Epithelial cell of prostate (primary cell): ENCODE data around the gene EPB41L2.

ENCODE experiments used
- DNase-seq: peaks from one replicate; pipeline ENCODE4 v3.0.0-alpha.2; 2011; ENCODE audit warnings: low read depth, low spot score
- H3K27ac ChIP-seq: fragments of 450-650 bp; 2 replicates; pipeline ENCODE4 v1.5.1; 2017; ENCODE audit warnings: mild to moderate bottlenecking

Gene EPB41L2

DNA sequence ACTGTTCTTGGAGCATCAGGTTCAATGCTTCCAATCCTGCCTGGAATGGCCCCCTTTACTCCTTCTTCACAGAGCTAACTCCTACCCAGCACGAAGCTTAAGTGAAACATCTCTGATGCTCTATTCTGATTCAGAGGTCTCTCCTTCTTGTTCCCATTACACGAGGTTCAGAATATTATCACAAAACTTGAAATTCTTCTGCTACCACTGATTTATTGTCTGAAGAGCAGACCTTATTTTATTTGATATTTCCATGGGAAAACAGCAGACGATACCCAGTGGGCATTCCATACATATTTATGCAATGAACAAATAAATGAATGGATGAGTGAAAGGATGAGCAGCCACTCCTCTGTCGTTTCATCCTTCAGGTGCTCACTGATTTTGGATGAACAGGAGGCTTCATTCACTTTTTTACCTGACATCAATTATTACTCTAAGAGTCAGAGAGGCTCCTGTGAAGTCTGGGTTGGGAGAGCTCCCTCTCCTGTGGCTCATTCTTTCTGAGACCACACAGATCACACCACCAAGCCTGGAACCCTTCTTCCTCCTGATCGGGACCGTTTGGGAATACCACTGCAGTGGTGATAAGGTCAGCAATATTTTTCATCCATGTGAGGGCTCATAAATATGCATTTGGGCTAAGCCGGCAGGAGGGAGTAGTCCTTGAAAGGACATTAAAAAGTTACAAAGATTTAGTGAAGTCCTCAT lies 210.0 kb downstream of the EPB41L2 start:
- DNase-seq, result no peak
- no peak overlapping the region for H3K27ac ChIP-seq

DNA sequence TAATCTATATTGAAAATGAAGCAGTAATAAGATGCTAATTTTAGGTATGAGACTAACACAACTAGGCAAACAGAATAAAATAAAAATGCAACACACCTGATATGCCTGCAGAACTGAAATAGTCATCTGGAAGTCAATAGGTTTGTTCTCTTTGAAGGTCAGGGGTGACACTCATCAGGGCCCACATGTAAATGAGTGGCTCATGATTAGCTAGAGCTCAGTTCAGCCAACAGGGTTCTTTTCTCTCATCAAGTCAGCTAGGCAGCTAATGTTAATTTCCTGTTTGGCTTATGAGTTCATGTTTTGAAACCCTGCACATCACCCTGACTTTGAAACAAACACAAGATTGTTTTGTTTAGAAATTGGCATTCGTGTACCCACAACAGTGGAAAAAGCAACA lies 212.0 kb downstream of the EPB41L2 start:
- H3K27ac ChIP-seq, result no peak overlapping the region
- no peak for DNase-seq

DNA sequence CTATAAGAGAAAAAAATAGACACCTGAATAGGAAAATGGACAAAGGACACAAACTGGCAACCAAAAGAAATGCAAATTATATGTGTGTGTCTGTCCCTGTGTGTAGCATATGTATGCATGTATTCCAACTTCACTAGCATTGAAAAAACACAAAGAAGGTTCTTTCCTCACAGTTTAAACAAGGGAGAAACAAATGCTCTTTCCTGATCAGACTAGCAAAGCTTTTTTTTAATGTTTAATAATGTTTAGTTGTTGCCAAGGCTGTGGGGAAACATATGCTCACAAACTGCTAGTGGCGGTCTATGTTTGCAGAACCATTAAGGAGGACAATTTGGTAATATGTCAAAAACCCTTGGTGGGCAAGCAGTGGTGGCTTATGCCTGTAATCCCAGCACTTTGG lies 213.5 kb downstream of the EPB41L2 start:
- no peak for DNase-seq
- H3K27ac ChIP-seq, result no peak overlapping the region

DNA sequence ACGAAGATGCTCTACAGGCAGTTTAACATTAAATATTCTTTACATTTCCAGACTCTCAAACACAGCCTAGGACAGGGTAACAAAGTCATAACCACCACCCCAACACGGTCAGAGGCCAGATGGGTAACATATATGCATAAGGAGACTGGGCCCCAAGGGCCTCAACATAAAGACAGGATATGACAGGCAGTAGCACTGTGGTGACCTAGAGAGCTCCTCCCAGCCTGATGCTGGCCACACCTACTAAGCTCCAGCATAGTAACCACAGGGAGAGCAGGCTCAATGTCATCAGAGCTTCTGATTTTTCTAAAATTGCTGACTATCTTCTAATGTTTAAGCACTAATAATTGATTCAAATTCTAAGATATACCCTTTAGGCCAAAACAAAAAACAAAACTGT lies 214.1 kb downstream of the EPB41L2 start:
- no peak overlapping the region for H3K27ac ChIP-seq
- no peak for DNase-seq

DNA sequence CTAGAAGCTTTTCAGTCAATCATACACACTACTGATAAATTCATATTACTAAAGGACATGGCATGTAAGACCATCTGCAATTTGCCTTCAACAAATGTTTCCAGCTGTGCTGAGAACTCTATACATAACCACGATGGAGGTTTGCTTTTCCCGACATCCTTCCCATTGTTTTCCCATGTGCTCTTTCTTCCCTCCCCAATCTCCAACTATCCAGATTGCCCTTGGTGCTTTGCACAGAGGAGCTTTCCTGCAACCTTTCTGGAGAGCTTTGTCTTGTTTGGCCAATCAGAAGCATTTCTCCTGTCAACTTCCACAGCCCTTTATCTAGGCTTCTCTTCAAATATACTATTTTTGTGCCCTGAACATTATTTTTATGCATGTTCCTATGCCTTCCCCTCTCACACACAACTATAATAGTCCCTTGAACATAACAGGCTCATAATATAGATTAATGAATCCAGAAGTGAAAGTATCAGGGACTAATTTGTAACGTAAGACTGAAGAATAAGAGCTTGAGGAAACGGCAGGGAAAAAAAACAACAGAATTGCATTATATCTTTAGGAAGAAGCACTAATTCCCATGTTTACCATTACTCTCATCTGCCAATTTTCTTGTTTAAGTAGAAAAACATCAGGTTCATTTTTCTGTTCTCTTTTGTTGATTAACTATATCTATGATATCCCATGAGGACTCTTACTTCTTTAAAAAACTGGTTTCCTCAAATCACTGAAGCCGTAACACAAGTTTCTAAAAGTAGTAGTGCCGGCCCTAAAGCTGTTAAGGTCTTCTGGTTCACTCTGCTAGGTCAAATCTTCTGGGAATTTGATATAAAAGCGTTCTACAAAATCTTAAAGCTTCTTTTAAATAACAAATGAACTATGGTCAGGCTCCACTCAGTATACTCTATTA lies 215.8 kb downstream of the EPB41L2 start:
- no peak overlapping the region for H3K27ac ChIP-seq
- no peak for DNase-seq

DNA sequence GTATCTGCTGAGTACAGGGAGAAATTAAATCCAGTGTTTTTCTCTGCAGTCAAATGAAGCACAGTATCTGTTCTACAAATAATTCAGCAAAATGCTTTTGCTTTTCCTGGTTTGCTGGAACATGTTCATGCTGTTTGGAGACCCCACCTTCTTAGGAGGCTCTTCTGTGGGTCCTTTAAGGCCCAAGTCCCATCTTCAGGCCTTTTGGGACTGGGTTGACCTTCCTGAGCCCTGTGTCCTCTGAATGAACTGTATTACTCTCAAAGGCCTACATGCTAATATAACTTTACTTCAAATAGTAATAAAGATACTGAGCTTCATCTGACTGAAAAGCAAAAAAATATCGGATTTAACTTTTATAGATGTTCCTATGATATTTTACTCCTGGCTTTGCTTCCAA lies 216.5 kb downstream of the EPB41L2 start:
- no peak overlapping the region for H3K27ac ChIP-seq
- DNase-seq, result no peak

DNA sequence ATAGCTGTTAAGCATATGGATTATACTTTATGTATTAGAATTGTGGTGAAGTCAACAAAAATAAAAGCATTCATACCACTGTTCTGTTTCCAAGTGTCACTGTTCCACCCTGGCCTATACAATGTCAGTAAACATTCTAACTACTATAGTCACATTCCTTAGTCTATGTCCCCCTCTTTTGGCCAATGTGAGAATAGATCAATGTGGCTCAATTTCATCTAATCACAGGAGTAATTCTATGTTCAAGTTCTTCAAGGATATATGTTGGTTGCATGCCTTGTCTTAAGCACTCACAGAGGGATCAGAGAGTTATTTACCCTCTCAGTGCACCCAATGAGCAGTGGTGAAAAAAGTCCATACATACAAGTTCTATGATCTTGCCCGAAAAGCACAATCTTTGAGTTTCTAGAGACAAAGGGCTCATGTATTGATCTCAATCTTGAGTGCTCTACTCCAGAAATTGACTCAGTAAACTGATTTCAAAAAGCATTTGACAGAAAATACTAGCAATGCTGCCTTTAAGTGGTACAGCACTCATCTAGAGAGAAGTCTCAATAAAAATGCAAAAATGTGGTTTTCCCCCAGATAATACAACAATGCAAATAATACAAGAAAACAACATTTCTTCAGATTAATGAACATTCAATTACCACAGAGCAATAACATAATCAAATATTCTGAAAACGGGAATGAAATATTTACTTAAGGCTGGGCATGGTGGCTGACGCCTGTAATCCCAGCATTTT lies 219.3 kb downstream of the EPB41L2 start:
- DNase-seq, result no peak
- H3K27ac ChIP-seq, result no peak overlapping the region

DNA sequence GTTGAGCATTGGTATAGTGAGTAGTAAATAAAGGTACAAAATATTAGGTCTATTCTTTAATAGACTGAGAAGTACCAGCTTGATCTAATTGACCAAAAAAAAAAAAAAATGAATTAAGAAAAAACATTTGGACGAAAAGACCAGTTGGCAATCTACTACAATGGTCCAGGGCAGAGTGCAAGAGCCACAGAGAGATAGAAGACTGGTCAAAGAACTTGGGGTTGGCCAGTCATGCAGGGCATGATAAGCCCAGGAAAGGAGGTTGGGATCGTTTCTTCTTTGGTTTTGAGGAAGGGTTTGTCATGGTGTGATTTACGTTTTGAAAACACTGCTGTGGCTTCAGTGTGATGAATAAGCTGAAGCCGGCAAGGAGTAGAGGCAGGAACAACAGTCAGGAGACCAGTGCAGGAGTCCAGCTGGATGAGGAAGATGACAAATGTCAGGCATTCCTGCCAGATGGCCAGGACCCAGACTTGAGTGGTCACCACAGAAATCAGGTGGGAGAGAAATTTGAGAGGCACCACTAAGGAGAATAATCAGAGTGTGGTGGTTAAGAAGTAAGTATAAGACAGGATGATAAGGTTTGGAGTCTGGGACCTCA lies 221.8 kb downstream of the EPB41L2 start:
- DNase-seq, result no peak

DNA sequence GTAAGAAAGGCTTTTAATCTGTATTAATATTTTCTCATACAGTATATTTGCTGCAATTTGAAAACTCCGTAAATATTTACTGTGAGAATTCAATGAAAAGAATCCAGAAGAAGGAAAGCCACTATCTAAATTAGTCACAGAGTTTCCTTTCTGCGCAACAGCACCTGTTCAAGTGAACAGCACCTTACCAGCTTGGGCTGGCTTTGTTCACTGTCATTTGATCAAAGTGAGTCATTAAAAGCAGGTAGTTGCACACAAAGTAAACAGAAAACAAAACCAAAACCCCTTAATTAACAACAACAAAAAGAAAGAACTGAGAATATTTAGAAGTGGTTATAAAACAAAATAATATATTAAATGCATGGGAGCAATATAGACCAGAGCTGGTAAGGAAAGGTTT lies 223.0 kb downstream of the EPB41L2 start:
- peak; percentile 5 for DNase-seq
- H3K27ac ChIP-seq, result no peak overlapping the region

More for the DNA sequence above, 221.8 kb downstream of the EPB41L2 start:
- no peak overlapping the region for H3K27ac ChIP-seq

DNA sequence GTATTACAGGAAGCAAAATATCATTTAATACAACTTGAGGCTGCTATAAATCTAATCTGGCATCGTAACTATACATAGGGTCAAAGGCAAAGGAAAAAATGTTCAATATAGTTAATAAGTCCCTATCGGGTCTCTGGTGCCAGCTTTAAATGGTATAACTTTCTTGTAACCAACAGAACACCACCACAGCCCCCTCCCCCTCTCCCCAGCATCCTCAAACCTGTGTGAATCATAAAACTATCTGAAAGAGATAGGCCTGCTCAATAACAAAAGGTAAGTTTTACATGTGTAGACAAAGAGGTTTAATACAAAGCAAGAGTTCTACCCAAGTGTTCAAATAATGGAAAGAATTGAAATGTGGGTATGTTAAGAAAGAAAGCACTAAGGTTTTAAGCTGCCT lies 223.7 kb downstream of the EPB41L2 start:
- H3K27ac ChIP-seq, result no peak overlapping the region
- DNase-seq, result no peak

DNA sequence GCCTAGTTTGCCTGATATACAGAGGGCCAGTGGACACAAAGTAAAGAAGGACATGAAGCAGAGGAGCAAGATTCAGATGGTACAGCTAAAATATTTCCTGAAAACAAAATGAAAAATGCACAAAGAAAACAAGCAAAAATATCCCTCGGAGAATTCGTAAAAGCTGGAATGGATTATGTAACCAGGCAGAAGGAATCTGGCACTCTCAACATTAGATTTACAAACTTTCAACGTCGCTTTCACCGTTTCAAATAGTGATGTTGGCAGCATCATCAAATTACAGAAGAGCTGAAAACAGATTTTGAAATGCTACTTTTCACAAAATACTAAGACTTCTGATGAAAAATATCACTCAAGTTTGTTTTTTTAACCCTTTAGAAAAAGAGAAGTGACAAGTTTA lies 224.1 kb downstream of the EPB41L2 start:
- no peak for DNase-seq
- no peak overlapping the region for H3K27ac ChIP-seq

DNA sequence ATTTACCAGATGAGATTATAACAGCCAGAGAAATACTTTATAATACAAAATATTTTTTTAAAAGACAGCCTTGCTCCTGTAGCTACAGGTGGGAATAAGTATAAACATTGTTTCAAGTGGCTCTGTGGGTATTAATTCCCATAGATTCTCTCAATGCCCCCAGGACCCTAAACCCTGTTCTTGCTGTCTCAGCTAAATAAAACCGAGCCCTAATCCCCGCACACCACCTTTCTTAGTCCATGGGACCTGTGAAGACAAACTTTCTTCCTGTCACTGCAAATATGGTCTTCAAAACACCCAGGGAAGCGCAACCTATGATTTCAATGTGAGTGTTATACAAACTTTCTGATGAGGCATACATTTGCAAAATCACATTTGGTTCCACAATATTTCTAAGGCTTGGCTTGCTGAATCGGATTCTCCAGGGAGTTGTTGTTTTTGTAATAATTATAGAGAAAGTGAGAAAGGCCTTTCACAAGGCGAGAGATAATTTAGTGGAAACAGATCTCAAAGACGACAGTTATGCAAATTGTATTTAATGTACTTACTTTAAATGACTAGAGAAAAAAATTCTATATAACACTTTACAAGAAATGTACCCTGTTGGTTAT lies 224.7 kb downstream of the EPB41L2 start:
- no peak overlapping the region for H3K27ac ChIP-seq
- DNase-seq, result no peak

DNA sequence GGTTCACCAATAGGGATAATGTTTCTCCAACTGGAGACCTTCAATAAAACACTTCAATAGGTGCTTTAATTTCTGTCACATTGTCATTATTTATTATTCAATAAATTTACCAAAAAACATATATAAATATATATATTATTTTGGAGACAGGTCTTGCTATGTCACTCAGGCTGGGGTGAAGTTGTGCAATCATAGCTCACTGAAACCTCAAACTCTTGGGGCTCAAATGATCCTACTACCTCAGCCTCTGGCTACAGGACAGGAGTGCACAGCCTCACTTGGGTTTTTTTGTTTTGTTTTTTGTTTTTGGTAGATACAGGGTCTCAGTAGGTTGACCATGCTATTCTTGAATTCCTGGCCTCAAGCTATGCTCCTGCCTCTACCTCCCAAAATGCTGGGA lies 226.0 kb downstream of the EPB41L2 start:
- DNase-seq, result no peak

DNA sequence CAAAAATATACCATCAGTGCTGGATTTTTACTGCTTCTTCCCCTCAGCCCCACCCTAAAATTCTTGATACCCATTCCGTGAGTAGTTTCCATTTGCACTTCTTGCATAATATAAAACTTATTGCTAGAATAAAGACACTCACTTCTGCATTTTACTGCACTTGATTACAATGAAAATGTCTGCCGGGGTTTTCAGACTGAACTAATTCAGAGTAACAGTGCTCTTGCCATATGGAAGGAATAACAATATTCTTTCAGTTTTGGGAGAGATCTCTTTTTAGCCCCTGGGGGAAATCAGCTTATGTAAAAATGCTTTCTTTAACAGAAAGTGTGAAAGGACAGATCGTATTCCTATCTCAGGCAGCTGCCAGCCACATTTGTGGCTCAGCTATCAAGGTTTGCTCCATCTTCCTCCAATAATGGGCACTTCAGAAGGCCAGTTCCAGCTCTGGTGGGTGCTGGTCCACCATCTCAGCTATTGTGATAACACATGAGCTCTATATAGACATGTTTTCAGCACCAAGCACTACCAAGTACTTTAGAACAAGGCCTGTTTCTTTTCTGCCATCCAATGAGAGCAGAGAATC lies 226.9 kb downstream of the EPB41L2 start:
- no peak overlapping the region for H3K27ac ChIP-seq
- DNase-seq, result no peak

More for the DNA sequence above, 226.0 kb downstream of the EPB41L2 start:
- no peak overlapping the region for H3K27ac ChIP-seq

DNA sequence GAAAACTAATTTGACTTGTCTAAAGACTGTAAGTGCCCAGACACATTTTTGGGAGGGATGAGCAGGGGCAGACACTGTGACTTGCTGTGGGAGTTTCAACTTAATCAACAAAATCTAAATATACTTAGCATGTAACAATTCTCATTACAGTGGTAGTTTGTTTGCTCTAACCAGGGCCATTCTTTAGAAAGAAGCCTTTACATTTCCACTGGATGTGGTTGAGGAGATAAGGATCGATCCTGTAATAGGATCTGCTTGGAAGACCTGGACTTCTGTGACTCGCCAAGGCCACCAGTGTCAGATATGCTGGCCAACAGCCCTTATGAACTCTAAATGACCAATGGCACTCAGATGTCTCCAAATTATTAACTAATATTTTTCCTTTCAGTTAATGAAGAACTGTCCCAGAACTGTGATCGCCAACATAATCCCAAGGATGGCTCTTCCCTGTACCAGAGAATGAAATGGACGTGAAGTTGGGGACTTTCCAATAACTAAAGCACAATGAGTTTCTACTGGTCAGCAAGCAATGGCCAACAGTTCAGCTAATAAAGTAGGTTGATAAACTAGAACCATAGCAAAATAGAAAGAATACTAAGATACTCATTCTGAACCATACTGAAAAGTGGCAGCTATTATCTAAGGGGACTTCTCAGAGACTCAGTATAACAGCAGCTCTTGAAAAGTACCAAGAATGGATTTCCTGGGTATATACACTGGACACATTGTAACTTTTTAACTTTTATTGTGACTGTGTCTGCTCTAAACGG lies 228.4 kb downstream of the EPB41L2 start:
- no peak for DNase-seq
- H3K27ac ChIP-seq, result no peak overlapping the region

DNA sequence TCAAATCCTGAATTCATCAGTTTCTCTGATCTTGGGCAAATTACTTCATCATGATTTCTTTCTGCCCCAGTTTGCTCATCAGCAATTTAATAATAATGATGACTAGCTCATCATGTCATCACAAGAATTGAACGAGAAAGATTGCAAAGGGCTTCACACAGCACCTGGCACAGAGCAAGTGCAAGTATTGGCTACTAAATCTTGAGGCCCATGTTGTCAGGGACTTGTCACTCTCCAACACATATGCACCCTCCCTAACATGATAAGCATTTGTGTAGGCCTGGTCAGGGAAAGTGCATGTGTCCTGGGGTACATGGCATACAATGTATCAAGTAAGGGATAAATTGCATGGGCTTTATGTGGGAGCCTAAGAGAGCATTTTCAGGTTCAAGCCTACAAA lies 229.5 kb downstream of the EPB41L2 start:
- no peak for DNase-seq
- H3K27ac ChIP-seq, result no peak overlapping the region

DNA sequence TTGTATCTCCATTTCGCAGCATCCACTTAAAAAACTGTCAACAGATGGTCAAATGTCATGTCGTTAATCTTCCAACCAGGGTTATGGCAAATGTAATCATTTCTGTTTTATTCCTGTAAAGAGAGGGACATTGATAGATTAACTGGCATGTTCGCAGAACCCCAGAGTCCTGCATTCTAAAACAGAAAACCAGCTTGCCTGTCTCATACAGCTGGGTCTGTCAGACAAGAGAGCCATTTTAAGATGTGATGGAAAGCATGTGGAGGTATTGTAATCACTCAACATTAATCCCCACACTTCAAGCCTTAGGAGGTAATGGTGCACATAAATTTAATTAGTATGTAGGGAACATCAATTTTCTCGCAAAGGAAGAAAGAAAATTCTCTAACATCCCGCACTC lies 231.4 kb downstream of the EPB41L2 start:
- H3K27ac ChIP-seq, result no peak overlapping the region
- no peak for DNase-seq

DNA sequence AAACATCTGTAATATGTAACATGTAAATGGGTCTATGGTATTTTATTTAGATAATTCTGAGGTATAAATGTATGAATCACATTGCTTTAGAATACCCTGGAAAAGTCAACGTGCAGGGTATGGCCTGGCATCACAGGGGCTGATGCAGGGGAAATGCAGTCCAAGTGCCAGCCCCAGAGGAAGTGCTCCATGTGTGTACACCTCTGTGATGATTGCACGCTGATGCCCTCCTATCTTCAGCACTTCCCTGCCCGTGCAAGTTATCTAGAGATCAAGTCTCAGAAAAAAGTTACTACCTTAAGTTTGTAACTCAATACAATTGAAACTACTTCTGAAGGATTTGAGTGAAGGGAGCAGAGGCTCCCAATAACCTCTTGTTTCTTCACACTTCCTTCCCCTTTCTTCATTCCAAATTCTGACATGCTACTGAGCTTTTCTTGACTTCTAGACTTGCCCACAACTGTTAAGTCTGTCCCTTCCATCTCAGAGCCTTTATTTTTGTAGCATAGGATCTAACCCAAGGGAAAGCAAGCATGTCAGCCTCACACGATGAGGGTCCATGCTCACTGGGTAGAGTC lies 233.6 kb downstream of the EPB41L2 start:
- H3K27ac ChIP-seq, result no peak overlapping the region
- no peak for DNase-seq
